ENCODE results near the gene PAXX. TPM values are rescaled to one million over a fixed set of nuclear protein-coding genes. Genes with fewer than 3 reads are reported as not detected.

The PAXX gene
- total RNA-seq, 6 donors from 2014 or later = 41.8 to 150 (median 52.8) TPM

DNA sequence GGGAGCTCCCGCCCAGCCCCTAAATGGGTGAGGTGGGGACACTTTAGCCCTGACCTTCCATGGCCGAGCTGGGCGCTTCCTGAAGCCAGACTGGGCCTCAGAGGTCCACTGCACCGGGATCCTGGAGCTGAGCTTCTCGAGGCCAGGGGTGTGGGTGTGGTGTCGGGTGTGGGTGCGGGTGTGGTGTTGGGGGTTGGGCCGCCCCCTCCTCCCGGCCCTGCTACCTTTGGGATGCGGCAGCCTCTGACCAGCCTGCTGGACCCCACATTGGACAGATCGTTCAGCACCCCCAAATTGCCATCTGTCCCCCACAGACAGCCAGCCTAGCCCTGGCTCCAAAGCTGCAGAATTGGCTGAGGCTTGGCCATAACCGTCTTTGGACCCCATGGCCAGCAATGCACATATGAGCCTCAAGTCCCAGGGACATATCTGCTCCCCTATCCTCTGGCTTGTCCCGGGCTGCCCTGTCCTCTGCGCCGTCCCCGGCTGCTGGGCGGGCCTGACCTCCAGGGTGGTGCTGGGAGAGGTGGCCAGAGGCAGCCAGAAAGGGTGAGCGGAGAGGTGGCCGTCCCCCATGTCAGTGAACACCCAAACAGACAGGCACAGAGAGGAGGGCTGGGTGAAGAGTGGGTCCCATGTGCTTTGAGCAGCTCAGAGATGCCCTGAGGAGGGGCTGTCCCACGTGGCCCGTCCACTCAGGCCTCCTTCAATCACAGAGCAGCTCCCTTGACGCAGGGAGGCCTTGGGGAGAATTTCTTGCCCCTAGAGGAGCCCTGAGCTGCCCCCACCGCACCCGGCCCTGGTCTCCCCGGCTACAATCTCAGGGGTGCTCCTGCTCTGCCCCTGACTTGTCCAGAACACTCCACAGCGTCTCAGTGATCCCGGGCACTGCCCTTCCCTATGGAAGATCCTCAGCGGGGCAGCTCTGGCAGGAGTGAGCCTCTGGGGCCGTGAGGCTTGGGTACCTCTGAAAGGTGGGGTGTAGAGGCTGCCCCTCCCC is 18.3 kb upstream of the PAXX start:
- DNase-seq = peak in 1 of 2 donors; percentile 79
- 91 to 94% methylated on average over 11 to 26 of the region's 29 CpGs for WGBS, 2 donors

GRCh38 chr9:136974817-136975535 is 17.2 kb upstream of the PAXX start:
- Histone ChIP-seq H3K27ac (peak overlapping the region; percentile 42 to 85 (median 73)), H3K36me3 (no peaks in the 10 kb centered on the region), H3K4me1 (peaks cover 33 to 55% (median 43%) of the 10 kb centered on the region in 4 donors), H3K4me3 (peak overlapping the region in 1 of 4 donors; percentile 17), H3K9me3 (no peaks in the 10 kb centered on the region), H3K27me3 (no peaks in the 10 kb centered on the region)
- TF ChIP-seq POLR2A (IDR thresholded peaks at IDR 0.05) (no peak), EP300 (IDR thresholded peaks at IDR 0.05) (no peak), POLR2AphosphoS5 (IDR thresholded peaks at IDR 0.05) (no peak)
- TF ChIP-seq, protein P1, sequence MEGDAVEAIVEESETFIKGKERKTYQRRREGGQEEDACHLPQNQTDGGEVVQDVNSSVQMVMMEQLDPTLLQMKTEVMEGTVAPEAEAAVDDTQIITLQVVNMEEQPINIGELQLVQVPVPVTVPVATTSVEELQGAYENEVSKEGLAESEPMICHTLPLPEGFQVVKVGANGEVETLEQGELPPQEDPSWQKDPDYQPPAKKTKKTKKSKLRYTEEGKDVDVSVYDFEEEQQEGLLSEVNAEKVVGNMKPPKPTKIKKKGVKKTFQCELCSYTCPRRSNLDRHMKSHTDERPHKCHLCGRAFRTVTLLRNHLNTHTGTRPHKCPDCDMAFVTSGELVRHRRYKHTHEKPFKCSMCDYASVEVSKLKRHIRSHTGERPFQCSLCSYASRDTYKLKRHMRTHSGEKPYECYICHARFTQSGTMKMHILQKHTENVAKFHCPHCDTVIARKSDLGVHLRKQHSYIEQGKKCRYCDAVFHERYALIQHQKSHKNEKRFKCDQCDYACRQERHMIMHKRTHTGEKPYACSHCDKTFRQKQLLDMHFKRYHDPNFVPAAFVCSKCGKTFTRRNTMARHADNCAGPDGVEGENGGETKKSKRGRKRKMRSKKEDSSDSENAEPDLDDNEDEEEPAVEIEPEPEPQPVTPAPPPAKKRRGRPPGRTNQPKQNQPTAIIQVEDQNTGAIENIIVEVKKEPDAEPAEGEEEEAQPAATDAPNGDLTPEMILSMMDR (IDR thresholded peaks at IDR 0.05) = no peak
- WGBS, 2 donors = 58 to 66% methylated on average over 3 to 12 of the region's 15 CpGs
- DNase-seq (peak in 1 of 2 donors; percentile 50), ATAC-seq (ENCODE audit: low FRiP score in 2 of 2) (no peak)

More for the DNA sequence above, 18.3 kb upstream of the PAXX start:
- no peaks in the 10 kb centered on the region for H3K27me3 ChIP-seq
- H3K4me1 ChIP-seq = peaks cover 33 to 53% (median 40%) of the 10 kb centered on the region in 4 donors
- H3K9me3 ChIP-seq = no peaks in the 10 kb centered on the region
- no peaks in the 10 kb centered on the region for H3K36me3 ChIP-seq
- no peak overlapping the region for H3K4me3 ChIP-seq
- TF ChIP-seq, protein P1 (IDR thresholded peaks at IDR 0.05) = no peak
- TF ChIP-seq POLR2A (IDR thresholded peaks at IDR 0.05) = no peak
- no peak for TF ChIP-seq POLR2AphosphoS5 (IDR thresholded peaks at IDR 0.05)
- TF ChIP-seq EP300 (IDR thresholded peaks at IDR 0.05) = no peak
- peak overlapping the region; percentile 35 to 85 (median 60) for H3K27ac ChIP-seq
- ATAC-seq (ENCODE audit: low FRiP score in 2 of 2) = no peak

DNA sequence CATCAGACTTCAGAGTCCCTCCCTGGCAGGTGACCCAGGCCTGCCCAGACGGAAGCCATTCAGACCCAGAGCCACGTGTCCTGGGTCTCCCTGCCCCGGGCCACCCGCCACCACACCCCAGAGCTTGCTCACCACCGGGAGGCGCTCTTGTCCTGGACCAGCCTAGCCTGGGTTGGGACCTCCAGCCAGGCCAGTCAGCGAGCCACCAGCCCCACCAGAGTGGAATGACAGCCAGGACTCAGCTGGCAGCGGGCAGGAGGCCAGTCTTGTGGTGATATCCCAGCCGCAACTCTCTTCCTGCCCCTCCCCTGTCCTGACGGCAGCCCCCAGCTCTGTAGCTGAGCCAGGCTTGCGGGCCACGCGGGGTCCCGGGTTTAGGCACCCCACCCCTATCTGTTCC is 16.6 kb upstream of the PAXX start:
- H3K27me3 ChIP-seq = no peaks in the 10 kb centered on the region
- H3K27ac ChIP-seq = peak overlapping the region; percentile 42 to 85 (median 73)
- DNase-seq (peak; percentile 52 to 81), ATAC-seq (ENCODE audit: low FRiP score in 2 of 2) (no peak)
- H3K9me3 ChIP-seq = no peaks in the 10 kb centered on the region
- H3K4me1 ChIP-seq = peaks cover 33 to 56% (median 46%) of the 10 kb centered on the region in 4 donors
- H3K4me3 ChIP-seq = peak overlapping the region in 1 of 4 donors; percentile 17
- TF ChIP-seq, protein P1 (IDR thresholded peaks at IDR 0.05) = peak in 5 of 6 experiments; percentile 28 to 69 (median 61)
- TF ChIP-seq EP300 (IDR thresholded peaks at IDR 0.05) (no peak), POLR2AphosphoS5 (IDR thresholded peaks at IDR 0.05) (peak in 1 of 2 donors; percentile 35), POLR2A (IDR thresholded peaks at IDR 0.05) (no peak)
- WGBS, 2 donors = 26 to 40% methylated on average over 5 to 13 of the region's 14 CpGs
- no peaks in the 10 kb centered on the region for H3K36me3 ChIP-seq

GRCh38 chr9:136977223-136977622 is 15.0 kb upstream of the PAXX start, which contains the start of gene PTGDS:
Gene PTGDS, plus strand, starts transcription at chr9:136977504. Its CDS starts 75 bp downstream, at chr9:136977579.
- H3K27ac ChIP-seq = peak within 1 kb of the TSS; percentile 76 to 85 (median 80)
- H3K27me3 ChIP-seq = no peaks in the 10 kb centered on the region
- no peaks in the 10 kb centered on the region for H3K36me3 ChIP-seq
- WGBS, 2 donors = 62 to 73% methylated on average over 6 to 9 of the region's 10 CpGs
- DNase-seq (peak in 1 of 2 donors; percentile 84), ATAC-seq (ENCODE audit: low FRiP score in 2 of 2) (no peak)
- H3K4me1 ChIP-seq = peaks cover 34 to 70% (median 57%) of the 10 kb centered on the region in 4 donors
- TF ChIP-seq, protein P1 (IDR thresholded peaks at IDR 0.05) = no peak
- TF ChIP-seq POLR2AphosphoS5 (IDR thresholded peaks at IDR 0.05) (peak in 1 of 2 donors; percentile 18), POLR2A (IDR thresholded peaks at IDR 0.05) (no peak), EP300 (IDR thresholded peaks at IDR 0.05) (no peak)
- peak within 1 kb of the TSS; percentile 18 to 55 (median 46) for H3K4me3 ChIP-seq
- no peaks in the 10 kb centered on the region for H3K9me3 ChIP-seq
